ENCODE data around the gene PJA2. TPM values are rescaled to one million over a fixed set of nuclear protein-coding genes. Genes with fewer than 3 reads are reported as not detected.

The PJA2 gene
- total and polyA plus RNA-seq, 10 donors = 15.3 to 133 (median 90.3) TPM

DNA sequence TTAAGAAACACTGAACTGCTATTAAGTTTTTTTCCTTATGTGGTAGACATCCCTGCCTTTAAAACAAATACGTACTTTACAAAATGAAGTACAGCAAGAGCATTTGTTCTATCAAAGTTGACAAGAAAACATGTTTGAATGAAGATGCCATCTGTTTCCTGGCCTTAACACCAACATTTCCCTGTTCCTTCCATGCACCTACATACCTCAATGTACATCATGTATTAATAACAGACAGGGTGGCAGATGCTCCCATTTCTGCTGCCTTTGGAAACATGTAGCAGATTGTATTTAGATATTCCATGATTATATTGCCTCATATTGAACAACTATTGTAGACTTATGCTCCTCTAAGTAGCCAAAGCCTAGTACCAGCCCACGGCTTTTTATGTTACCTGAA lies 104.4 kb downstream of the PJA2 start:
- H3K27ac ChIP-seq = no peak overlapping the region
- no peaks in the 10 kb centered on the region for H3K27me3 ChIP-seq (replicated peaks in 1 of 7)
- TF ChIP-seq POLR2A (IDR thresholded peaks at IDR 0.05) (no peak), POLR2AphosphoS5 (IDR thresholded peaks at IDR 0.05) (no peak)
- TF ChIP-seq, protein P1, sequence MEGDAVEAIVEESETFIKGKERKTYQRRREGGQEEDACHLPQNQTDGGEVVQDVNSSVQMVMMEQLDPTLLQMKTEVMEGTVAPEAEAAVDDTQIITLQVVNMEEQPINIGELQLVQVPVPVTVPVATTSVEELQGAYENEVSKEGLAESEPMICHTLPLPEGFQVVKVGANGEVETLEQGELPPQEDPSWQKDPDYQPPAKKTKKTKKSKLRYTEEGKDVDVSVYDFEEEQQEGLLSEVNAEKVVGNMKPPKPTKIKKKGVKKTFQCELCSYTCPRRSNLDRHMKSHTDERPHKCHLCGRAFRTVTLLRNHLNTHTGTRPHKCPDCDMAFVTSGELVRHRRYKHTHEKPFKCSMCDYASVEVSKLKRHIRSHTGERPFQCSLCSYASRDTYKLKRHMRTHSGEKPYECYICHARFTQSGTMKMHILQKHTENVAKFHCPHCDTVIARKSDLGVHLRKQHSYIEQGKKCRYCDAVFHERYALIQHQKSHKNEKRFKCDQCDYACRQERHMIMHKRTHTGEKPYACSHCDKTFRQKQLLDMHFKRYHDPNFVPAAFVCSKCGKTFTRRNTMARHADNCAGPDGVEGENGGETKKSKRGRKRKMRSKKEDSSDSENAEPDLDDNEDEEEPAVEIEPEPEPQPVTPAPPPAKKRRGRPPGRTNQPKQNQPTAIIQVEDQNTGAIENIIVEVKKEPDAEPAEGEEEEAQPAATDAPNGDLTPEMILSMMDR (IDR thresholded peaks at IDR 0.05 in 8 of 11, conservative IDR thresholded peaks at IDR 0.05 in 3 of 11) = no peak
- no peak for DNase-seq
- H3K9me3 ChIP-seq = no peaks in the 10 kb centered on the region
- intact Hi-C loops (cut with DNase I; ENCODE audit: low total_unique reads) = no loop called here
- 84 to 95% (median 93%) methylated on average over 2 of the region's 2 CpGs for WGBS, 5 donors
- no peak overlapping the region for H3K4me3 ChIP-seq
- H3K4me1 ChIP-seq = no peaks in the 10 kb centered on the region
- H3K36me3 ChIP-seq = no peaks in the 10 kb centered on the region

GRCh38 chr5:109304309-109304708 lies 105.5 kb downstream of the PJA2 start:
- Histone ChIP-seq H3K36me3 (no peaks in the 10 kb centered on the region), H3K9me3 (no peaks in the 10 kb centered on the region), H3K27me3 (replicated peaks in 1 of 7) (no peaks in the 10 kb centered on the region), H3K4me1 (no peaks in the 10 kb centered on the region), H3K4me3 (no peak overlapping the region), H3K27ac (no peak overlapping the region)
- DNase-seq = no peak
- TF ChIP-seq POLR2AphosphoS5 (IDR thresholded peaks at IDR 0.05) (no peak), POLR2A (IDR thresholded peaks at IDR 0.05) (no peak)
- TF ChIP-seq, protein P1 (IDR thresholded peaks at IDR 0.05 in 8 of 11, conservative IDR thresholded peaks at IDR 0.05 in 3 of 11) = no peak
- intact Hi-C loops (cut with DNase I; ENCODE audit: low total_unique reads) = no loop called here

DNA sequence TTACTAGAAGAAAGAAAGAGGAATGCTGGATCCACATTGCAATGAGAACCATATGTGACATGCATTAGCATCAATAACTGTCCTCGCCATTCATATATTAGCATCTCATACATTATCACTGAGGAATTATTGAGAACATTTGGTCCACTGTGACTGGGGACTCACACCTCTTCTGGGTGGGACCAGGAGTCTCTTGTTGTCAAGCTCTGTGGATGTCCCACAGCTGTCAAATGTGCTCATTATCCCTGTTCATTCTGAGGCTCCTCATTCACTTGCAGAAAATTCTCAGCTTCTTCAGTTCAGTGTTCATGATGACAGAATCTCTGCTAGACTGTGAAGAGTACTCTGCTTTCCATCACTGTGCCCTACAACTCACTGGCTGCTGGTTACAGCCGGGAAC lies 109.4 kb downstream of the PJA2 start:
- Histone ChIP-seq H3K9me3 (peaks cover 0 to 4% (median 0%) of the 10 kb centered on the region in 8 donors), H3K27ac (no peak overlapping the region), H3K36me3 (no peaks in the 10 kb centered on the region), H3K4me3 (no peak overlapping the region), H3K27me3 (replicated peaks in 1 of 7) (no peaks in the 10 kb centered on the region), H3K4me1 (no peaks in the 10 kb centered on the region)
- DNase-seq = no peak
- TF ChIP-seq POLR2AphosphoS5 (IDR thresholded peaks at IDR 0.05) (no peak), POLR2A (IDR thresholded peaks at IDR 0.05) (no peak)
- TF ChIP-seq, protein P1 (IDR thresholded peaks at IDR 0.05 in 8 of 11, conservative IDR thresholded peaks at IDR 0.05 in 3 of 11) = no peak
- WGBS, 5 donors = 85 to 98% (median 93%) methylated on average over 2 of the region's 2 CpGs
- intact Hi-C loops (cut with DNase I; ENCODE audit: low total_unique reads) = no loop called here

DNA sequence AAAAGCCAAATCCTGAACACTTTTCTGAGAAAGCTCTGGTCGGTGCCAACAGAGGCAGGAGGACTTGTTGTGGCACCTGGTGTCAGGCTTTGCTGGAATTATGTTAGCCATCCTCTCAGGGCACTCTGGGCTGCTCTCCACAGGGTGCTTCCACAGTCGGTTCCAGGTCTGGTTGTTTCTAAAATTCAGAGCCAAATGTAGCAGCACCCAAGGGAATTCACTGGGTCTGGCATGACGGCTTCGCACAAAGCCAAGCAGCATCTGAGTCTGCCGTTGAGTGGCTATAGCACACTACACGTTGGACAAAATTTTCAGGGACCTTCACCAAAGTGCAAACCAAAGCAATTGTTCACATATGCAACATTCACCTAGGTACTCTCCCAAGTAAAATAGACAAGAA lies 110.2 kb downstream of the PJA2 start:
- Histone ChIP-seq H3K36me3 (no peaks in the 10 kb centered on the region), H3K27ac (no peak overlapping the region), H3K9me3 (peaks cover 0 to 12% (median 2%) of the 10 kb centered on the region in 8 donors), H3K4me3 (no peak overlapping the region), H3K27me3 (replicated peaks in 1 of 7) (no peaks in the 10 kb centered on the region), H3K4me1 (no peaks in the 10 kb centered on the region)
- intact Hi-C loops (cut with DNase I; ENCODE audit: low total_unique reads) = no loop called here
- TF ChIP-seq, protein P1 (IDR thresholded peaks at IDR 0.05 in 8 of 11, conservative IDR thresholded peaks at IDR 0.05 in 3 of 11) = no peak
- TF ChIP-seq POLR2AphosphoS5 (IDR thresholded peaks at IDR 0.05) = no peak
- no peak for TF ChIP-seq POLR2A (IDR thresholded peaks at IDR 0.05)
- WGBS, 5 donors = 82 to 90% (median 88%) methylated on average over 5 to 6 of the region's 6 CpGs
- DNase-seq = no peak
